Endothelial cell (in vitro differentiated cells): ENCODE measurements around the gene PRAF2. TPM values are rescaled to one million over a fixed set of nuclear protein-coding genes. Genes with fewer than 3 reads are reported as not detected.

Source experiments
- DNase-seq: peaks from one replicate; pipeline ENCODE4 v3.0.0; 2021; ENCODE audit warnings: low spot score
- H3K27ac Mint-ChIP-seq: one replicate; pipeline ENCODE4 v1.8.0; 2021; ENCODE audit warnings: mixed read lengths, inconsistent platforms; ENCODE audit not compliant: unreplicated experiment
- H3K27me3 Mint-ChIP-seq: one replicate; pipeline ENCODE4 v1.8.0; 2021; ENCODE audit warnings: mild to moderate bottlenecking, moderate library complexity, mixed read lengths, inconsistent platforms; ENCODE audit not compliant: unreplicated experiment
- H3K36me3 Mint-ChIP-seq: one replicate; pipeline ENCODE4 v1.8.0; 2021; ENCODE audit warnings: mild to moderate bottlenecking, low read depth, mixed read lengths, inconsistent platforms; ENCODE audit not compliant: unreplicated experiment
- H3K4me1 Mint-ChIP-seq: one replicate; pipeline ENCODE4 v1.8.0; 2021; ENCODE audit warnings: mild to moderate bottlenecking, mixed read lengths, inconsistent platforms; ENCODE audit not compliant: unreplicated experiment
- H3K4me3 Mint-ChIP-seq: one replicate; pipeline ENCODE4 v1.8.0; 2021; ENCODE audit warnings: mild to moderate bottlenecking, mixed read lengths, inconsistent platforms; ENCODE audit not compliant: unreplicated experiment
- H3K9me3 Mint-ChIP-seq: one replicate; pipeline ENCODE4 v1.8.0; 2021; ENCODE audit warnings: mixed read lengths, inconsistent platforms; ENCODE audit not compliant: unreplicated experiment
- CTCF ChIP-seq: fragments of 200-600 bp; sonication (generic); IDR thresholded peaks from one replicate; pipeline ENCODE4 v1.5.0; 2021; ENCODE audit warnings: antibody characterized with exemption; ENCODE audit not compliant: unreplicated experiment
- total RNA-seq: library from RNA; stranded (reverse); fragmentation: NEBNext Ultra II Directional; extraction: Animal tissue kit (Norgen Biotek cat#: 25700); gene quantifications from one replicate; pipeline ENCODE4 v1.2.1, GENCODE V29; 2021; ENCODE audit not compliant: unreplicated experiment

PRAF2 gene
- total RNA-seq, 1 donor from 2014 or later: 22.3 TPM

- Mint-ChIP-seq H3K36me3 (peaks cover 3% of the 10 kb centered on the region), H3K27me3 (peaks cover 3% of the 10 kb centered on the region), H3K4me3 (no peak overlapping the region), H3K27ac (no peak overlapping the region), H3K9me3 (no peaks in the 10 kb centered on the region), H3K4me1 (no peaks in the 10 kb centered on the region)
- TF ChIP-seq CTCF: no peak
- no peak for DNase-seq
Observed at GRCh38 chrX:49066690-49067089, 7.1 kb downstream of the PRAF2 start.

GRCh38 chrX:49066278-49066677 lies 7.5 kb downstream of the PRAF2 start:
- H3K27ac Mint-ChIP-seq: no peak overlapping the region
- H3K4me3 Mint-ChIP-seq: no peak overlapping the region
- H3K9me3 Mint-ChIP-seq: no peaks in the 10 kb centered on the region
- no peak for TF ChIP-seq CTCF
- no peaks in the 10 kb centered on the region for H3K4me1 Mint-ChIP-seq
- H3K27me3 Mint-ChIP-seq: peaks cover 4% of the 10 kb centered on the region
- no peak for DNase-seq
- H3K36me3 Mint-ChIP-seq: peaks cover 8% of the 10 kb centered on the region

GRCh38 chrX:49064735-49065134 lies 9.1 kb downstream of the PRAF2 start:
- peaks cover 4% of the 10 kb centered on the region for H3K27me3 Mint-ChIP-seq
- no peak for TF ChIP-seq CTCF
- no peak for DNase-seq
- H3K36me3 Mint-ChIP-seq: peaks cover 10% of the 10 kb centered on the region
- no peaks in the 10 kb centered on the region for H3K9me3 Mint-ChIP-seq
- no peaks in the 10 kb centered on the region for H3K4me1 Mint-ChIP-seq
- no peak overlapping the region for H3K27ac Mint-ChIP-seq
- H3K4me3 Mint-ChIP-seq: no peak overlapping the region

- Mint-ChIP-seq H3K27me3 (peaks cover 4% of the 10 kb centered on the region), H3K27ac (no peak overlapping the region), H3K4me1 (no peaks in the 10 kb centered on the region), H3K4me3 (no peak overlapping the region), H3K36me3 (peaks cover 10% of the 10 kb centered on the region), H3K9me3 (no peaks in the 10 kb centered on the region)
- DNase-seq: no peak
- TF ChIP-seq CTCF: no peak
Observed at GRCh38 chrX:49064303-49064702, 9.5 kb downstream of the PRAF2 start.

GRCh38 chrX:49063715-49064114 lies 10.1 kb downstream of the PRAF2 start:
- Mint-ChIP-seq H3K27ac (no peak overlapping the region), H3K9me3 (no peaks in the 10 kb centered on the region), H3K27me3 (peaks cover 4% of the 10 kb centered on the region), H3K36me3 (peaks cover 10% of the 10 kb centered on the region), H3K4me1 (no peaks in the 10 kb centered on the region), H3K4me3 (no peak overlapping the region)
- no peak for DNase-seq
- TF ChIP-seq CTCF: no peak
